GM10847 (cell line): ENCODE data around the gene UNC5C.

Source experiments
- POLR2A ChIP-seq: IDR thresholded peaks from 2 replicates; pipeline ENCODE4 v1.6.1; 2011; ENCODE audit not compliant: insufficient read length; ENCODE audit errors: extremely low read depth

Gene UNC5C

DNA sequence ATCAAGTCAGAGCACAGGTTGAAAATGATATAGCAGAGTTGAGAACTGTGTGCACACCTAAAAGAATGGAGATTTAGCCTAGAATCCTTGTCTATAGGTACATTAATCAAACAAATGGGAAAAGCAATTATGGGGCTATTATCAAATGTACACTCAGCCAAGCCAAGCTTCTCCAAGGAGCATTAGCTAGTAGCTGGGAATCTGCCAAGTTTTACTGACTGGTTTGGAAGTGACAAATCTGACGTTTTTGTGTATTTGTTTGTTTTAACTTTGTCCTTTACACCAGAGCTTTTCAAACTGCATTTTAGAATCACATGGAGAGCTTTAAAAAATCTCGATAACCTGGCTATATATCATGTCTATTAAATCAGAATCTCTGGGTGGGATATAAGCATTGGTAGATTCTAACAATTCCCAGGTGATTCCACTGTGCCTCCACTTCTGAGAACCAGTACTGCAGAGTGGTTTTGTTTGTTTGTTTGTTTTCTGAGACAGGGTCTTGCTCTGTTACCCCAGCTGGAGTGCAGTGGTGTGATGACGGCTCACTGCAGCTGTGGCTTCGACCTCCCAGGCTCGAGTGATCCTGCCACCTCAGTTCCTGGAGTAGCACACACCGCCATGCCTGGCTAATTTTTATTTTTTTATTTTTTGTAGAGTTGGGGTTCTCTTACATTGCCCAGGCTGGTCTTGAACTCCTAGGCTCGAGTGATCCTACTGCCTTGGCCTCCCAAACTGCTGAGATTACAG, 279.8 kb downstream of the UNC5C start:
- no peak for TF ChIP-seq POLR2A

DNA sequence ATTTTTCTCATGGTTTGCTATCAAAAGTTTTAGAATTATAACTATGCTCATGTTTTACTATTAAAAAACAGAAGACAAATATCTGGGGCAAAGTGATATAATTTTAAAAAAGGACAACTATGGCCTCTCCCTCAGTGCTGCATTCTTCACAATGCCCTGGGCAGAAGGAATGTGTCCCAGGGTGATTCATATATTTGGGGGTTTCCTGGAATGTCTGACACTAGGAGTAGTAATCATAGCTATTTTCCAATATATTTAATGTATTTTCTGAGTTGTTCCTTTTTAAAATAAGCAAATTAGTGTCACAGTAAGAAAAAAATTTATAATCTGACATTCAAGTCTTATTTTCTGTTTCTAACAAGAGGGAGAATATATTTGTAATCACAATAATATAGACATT, 281.7 kb downstream of the UNC5C start:
- TF ChIP-seq POLR2A = no peak

DNA sequence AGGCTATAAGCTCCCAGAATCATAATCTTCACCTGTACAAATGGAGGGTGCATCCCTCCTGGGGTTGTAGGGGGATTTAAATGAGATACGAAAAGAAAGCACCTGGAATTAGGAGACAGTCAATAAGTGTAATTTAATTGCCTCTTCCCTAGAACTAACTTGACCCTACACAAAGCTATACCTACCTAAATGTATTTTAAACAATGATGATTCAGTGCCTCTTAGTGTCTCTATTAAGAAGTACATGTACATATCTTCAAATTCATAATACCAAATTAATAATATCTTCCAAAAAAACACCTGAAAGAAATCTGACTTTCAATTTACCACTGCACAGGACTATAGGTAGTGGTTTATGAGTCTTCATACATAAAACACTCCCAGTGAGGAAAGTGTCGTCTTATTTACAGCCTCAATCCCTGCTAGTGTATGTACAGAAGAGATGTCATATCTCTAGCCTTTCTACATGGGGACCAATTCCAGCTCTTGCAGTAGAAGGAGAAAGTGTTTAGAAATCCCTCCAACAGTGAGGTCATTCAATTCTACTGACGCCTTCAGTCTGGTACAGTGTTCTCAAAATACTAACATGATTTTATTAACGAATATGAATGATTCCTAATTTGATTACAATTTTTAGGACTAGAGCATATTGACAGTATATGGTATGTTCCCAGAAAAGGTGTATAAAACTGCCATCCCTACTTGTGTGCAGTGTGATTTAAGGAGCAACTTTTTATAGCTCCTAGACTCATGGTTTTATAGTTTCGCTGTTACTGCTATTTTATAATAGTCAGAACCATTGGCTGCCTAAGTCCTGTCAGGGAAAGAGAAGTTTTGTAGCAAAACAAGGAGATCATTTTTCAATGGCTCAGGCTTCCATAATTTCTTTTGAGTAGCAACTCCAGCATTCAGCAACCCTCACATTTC, 282.7 kb downstream of the UNC5C start:
- TF ChIP-seq POLR2A = no peak

DNA sequence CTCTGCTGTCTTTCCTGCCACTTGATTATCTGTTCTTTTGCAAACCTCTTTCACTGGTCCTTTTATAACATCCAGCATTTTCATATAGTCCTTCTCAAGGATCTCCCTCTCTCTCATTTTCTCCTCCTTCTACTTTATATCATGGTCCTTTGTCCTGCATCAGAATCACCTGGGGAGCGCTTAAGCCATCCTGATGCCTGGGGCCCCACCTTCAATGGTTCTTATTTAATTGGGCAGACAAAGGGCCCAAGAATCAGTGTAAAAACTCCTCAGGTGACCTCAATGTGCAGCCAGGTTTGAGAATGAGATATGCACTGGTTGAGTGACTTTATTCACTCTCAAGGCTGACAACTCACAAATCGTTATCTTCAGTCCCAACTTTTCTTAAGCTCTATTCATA, 283.9 kb downstream of the UNC5C start:
- no peak for TF ChIP-seq POLR2A

DNA sequence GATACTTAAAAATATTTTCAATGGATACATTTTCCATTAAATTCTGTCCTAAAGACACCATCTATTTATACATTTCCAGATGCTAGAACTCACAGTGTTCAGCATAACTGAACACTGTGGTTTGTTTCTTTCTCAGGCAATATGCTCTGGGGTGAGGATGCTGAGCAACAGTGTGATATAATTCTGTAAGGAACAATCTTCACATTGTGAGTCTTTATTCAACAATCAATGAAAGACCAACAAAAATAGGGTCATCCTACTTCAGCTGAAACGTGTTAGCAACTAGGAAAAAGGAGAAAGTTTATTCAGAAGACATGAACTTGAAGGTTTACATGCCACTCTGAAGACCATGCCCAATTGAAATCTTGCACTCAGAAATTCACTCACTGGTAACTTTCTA, 284.8 kb downstream of the UNC5C start:
- TF ChIP-seq POLR2A = no peak

DNA sequence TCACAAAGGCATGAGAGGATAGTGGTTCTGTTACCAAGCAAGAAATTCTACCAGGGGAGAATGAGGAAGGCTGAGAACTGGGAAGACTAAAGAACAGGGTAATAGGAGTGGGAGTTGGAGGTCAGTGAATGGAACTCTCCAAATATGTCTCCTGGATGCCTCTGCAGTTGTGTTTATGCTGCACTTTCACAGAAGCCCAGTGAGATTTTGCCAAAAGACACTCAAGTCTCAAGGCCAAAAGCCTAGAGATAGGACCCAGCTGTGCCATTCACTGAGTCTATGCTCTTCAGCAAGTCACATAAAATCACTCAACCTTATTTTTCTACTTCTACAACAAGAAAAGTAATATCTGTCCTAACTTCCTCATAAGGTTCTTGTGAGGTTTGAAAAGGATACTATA, 285.4 kb downstream of the UNC5C start:
- TF ChIP-seq POLR2A = no peak

DNA sequence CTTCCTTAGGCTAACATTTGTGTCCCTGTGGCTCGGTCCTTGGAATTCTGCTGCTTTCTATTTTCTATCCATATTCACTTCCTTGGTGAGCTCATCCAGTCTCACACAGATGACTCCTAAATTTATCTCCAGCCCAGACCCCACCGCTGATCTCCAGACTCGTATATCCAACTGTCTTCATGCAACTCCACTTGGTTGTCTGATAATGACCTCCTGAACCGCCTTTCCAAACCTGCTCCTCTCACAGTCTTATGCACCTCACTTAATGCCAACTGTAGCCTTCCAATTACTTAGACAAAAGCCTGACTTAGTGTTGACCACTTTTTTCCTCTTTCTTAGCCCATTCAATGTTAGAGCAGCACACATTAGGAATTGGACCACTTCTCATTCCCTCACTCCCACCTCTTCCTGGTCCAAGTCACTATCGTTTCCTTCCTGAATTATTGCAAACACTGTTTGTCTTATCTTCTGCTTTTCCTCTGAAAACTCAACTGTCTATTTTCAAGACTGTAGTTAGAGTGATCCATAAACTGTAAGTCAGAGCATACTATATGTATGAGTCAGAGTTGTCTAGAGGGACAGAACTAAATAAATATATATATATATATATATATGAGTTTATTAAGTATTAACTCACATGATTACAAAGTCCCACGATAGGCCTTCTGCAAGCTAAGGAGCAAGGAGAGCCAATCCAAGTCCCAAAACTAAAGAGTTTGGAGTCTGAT, 292.5 kb downstream of the UNC5C start:
- TF ChIP-seq POLR2A = no peak

DNA sequence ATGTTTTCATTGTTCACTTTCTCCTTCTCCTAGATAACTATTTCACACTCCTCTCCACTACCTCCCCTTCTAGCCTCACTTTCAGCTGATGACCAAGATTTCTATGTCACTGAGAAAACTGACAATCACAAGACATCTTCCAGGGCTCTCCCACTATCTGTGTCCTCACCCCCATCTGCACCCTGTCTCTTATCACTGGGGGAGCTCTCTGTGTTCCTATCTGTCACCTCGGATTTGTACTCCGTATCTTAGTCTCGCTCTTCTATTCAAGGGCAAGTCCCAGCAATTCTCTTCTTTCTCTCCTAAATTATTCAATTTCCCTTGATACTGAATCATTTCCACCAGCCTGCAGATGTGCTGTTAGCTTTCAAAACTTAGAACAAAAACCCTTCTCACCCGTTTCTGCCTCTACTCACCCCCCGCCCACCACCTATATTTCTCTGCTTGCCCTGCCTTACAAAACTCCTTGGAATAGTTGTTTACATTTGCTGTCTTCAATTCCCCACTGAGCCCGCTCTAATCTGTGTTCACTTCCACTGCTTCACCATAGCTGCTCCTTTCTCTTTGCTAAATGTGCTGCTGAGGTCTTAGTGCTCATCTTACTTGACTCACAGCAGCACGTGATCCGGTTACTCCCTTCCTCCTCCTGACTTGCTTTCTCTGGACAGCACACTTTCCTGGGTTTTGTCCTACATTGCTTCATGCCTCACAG, 293.2 kb downstream of the UNC5C start:
- no peak for TF ChIP-seq POLR2A

DNA sequence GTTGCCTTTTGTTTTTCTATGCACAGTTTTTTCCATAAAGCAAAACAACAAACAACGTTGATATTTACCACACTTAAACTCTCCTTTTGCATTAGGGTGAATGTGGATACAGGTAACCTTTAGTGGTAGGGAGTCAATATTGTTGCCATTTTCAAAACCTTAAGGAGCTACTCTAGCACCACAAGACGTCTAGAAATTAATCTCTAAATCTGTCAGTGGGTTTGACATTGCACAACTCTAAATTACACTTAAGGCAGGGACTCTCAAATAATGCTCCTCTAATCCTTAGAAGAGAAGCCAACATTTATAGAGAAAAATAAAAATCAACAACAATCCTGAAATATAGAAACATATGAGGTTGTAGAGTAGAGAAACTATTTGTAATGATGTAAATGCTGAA, 297.2 kb downstream of the UNC5C start:
- no peak for TF ChIP-seq POLR2A

DNA sequence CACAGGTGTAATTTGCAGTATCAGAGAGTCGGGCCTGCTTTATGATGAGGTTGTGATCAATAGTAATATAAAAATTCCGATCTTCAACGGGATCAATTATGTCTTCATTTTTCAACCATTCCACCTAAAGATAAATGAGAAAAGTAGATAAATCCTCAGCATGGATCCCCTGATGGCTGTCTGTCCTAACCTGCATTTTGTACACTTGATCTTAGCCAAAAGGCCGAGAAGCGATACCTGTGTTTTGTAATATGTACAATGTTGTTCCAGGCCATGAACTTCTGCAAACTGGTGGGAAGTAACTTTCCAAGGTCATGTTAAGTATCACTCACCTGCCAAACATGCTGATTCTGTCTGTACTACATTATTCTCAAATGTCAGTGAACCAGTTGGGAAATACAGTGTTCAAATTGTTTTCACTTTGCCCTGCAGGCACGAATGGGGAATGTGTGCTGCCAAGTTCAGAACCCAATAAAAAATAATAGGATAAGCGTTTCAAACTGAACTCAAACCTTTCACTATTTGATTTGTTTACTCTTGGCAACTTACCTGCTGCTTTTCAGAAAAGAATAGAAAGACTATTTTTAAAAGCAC, 298.1 kb downstream of the UNC5C start:
- TF ChIP-seq POLR2A = no peak

DNA sequence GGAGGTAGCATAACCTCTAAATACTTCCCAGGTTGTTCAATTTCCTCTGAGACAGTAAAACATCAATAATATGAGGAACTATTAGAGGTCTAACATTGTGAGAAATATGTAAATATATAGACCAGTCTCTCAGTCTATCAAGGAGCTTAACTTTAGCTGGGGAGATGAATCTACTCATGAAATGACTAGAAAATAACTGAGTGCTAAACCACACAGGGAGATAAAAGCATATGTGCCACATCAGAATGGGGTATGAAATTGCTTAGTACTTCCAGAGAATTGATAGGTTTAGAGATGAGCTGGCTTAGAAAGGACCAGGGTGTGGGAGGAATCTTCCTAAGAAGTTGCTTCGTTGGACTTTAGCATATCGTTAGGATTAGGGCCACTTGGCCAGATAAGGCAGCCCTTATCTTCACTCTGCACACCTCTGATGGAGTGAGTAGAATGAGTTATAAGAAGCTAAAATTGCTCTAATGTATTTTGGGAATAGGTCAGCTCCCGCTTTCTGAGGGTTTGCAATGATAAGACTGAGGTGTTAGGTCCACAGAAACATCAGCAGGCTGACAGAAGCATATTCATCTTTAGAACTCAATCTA, 299.2 kb downstream of the UNC5C start:
- no peak for TF ChIP-seq POLR2A

DNA sequence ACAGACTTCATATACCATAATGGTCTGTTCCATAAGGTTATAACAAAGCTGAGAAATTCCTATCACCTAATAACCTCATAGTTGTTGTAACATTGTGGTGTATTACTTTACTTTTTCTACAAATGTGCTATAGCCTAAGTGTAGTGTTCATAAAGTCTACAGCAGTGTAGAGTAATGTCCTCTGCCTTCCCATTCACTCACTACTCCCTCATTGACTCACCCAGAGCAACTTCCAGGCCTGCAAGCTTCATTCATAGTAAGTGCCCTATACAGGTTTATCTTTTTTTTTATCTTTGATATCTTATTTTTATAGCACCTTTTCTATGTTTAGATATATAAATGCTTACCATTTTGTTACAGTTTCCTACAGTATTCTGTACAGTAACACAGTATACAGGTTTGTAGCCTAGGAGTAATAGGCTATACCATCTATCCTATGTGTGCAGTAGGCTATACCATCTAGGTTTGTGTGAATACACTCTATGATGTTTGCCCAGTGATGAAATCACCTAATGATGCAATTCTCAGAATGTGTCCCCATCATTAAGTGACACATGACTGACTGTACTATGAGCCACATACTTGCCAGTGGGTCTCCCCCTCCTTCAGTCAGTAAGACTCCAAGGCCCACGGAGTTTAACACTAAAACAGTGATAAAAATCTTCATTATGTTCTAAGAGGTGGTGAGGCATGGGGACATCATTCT, 299.9 kb downstream of the UNC5C start:
- no peak for TF ChIP-seq POLR2A

DNA sequence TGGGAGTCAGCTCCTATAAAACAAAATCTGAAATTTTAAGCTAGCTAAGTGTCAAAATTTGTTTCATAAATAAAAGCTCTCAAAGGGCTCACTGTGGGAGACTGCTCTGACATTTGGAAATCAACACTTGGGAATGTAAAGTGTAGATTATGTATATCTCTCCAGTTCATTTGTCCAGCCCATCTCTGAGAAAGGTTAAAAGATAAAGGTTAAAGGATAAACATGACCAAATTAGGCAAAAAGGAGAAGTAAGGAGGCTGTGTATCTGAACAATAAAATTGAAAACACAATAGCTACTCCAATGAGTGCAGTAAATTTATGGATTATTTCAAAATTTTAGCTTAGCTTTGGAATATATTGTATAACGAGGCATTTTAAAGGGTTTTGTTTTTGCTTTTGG, 304.9 kb downstream of the UNC5C start:
- TF ChIP-seq POLR2A = no peak

DNA sequence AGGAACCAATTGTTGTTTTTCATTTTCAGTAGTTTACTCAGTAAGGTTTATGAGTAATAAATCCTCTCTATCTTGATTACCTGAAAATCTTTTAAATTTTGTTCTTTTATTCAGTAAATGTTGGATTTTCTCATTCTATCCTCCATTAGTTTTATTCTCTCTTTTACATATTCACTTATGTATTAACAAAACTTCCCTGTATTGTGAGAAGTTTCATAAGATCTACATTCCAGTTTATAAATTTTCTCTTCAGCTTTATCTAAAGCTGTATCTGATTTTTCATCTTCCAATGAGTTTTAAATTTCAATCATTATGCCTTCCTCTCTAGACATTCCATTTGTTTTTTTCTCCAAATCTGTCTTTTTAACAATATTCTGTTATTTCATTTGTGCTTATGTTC, 310.2 kb downstream of the UNC5C start:
- no peak for TF ChIP-seq POLR2A
